Peyer's patch (tissue), 4 donors: ENCODE results near the gene LTA4H.

Experiments used
- CTCF ChIP-seq, 6 experiments: fragments of 450-650 bp in 4 of 6; fragments of 200-600 bp in 2 of 6; sonication (generic) in 1 of 6; IDR thresholded peaks; one replicate each; pipeline ENCODE4 v1.5.1; 2017 to 2019; ENCODE audit warnings: antibody characterized with exemption in 6 of 6, mild to moderate bottlenecking in 3 of 6, moderate library complexity in 1 of 6
- POLR2A ChIP-seq, 2 donors: fragments of 450-650 bp; IDR thresholded peaks; one replicate each; pipeline ENCODE4 v1.5.1; 2017; ENCODE audit warnings: antibody characterized with exemption in 2 of 2, mild to moderate bottlenecking in 2 of 2, moderate library complexity in 2 of 2

GRCh38 chr12:95980437-95980836, 55.0 kb downstream of the LTA4H start:
- TF ChIP-seq CTCF (IDR thresholded peaks at IDR 0.05) (no peak), POLR2A (IDR thresholded peaks at IDR 0.05) (no peak)
